LoVo (cell line): ENCODE results near the gene SERTAD1.
A peak's percentile ranks its signal among the peaks of the same experiment; 100 is the strongest.
"Not testable (repeated sequence)": the region's sequence is repeated elsewhere in the genome, so short reads cannot be mapped to it uniquely, and the experiment has no call there.

ENCODE experiments used
- DNase-seq: peaks from one replicate; pipeline ENCODE4 v3.0.0-alpha.2; 2016; ENCODE audit warnings: low spot score

The SERTAD1 gene

GRCh38 chr19:40452016-40452415, 26.2 kb upstream of the SERTAD1 start:
- DNase-seq, result no peak

- no peak for DNase-seq
These were observed 24.9 kb upstream of the SERTAD1 start for GRCh38 chr19:40450664-40451063.

GRCh38 chr19:40449506-40449905, 23.7 kb upstream of the SERTAD1 start:
- DNase-seq, result no peak

- no peak for DNase-seq
These were observed 20.5 kb upstream of the SERTAD1 start for GRCh38 chr19:40446263-40446784.

GRCh38 chr19:40445780-40446262, 20.0 kb upstream of the SERTAD1 start:
- DNase-seq, result no peak

GRCh38 chr19:40444825-40445312, 19.1 kb upstream of the SERTAD1 start:
- DNase-seq, result no peak

- DNase-seq, result peak; percentile 96
These were observed 18.4 kb upstream of the SERTAD1 start, which contains the start of gene SERTAD3 for GRCh38 chr19:40444000-40444824. TSS of gene SERTAD3 (minus strand) at chr19:40444335. CDS start at chr19:40442080, 2,255 bp downstream.

- peak; percentile 99 for DNase-seq
These were observed 17.6 kb upstream of the SERTAD1 start for GRCh38 chr19:40443131-40443999.

- no peak for DNase-seq
These were observed 16.7 kb upstream of the SERTAD1 start for GRCh38 chr19:40442328-40443130.

GRCh38 chr19:40441719-40442253, 16.0 kb upstream of the SERTAD1 start:
- DNase-seq, result no peak

- DNase-seq, result no peak
These were observed 12.5 kb upstream of the SERTAD1 start for GRCh38 chr19:40438284-40438683.

- peak; percentile 75 for DNase-seq
These were observed 7.8 kb upstream of the SERTAD1 start for GRCh38 chr19:40433391-40434216.

GRCh38 chr19:40432760-40433159, 7.0 kb upstream of the SERTAD1 start:
- DNase-seq, result not testable (repeated sequence)

- DNase-seq, result no peak
These were observed 5.9 kb upstream of the SERTAD1 start for GRCh38 chr19:40431698-40432097.

GRCh38 chr19:40430242-40430641, 4.5 kb upstream of the SERTAD1 start:
- not testable (repeated sequence) for DNase-seq

GRCh38 chr19:40428197-40428596, 2.4 kb upstream of the SERTAD1 start:
- not testable (repeated sequence) for DNase-seq

GRCh38 chr19:40424637-40425449, 949 bp downstream of the SERTAD1 start:
- no peak for DNase-seq

GRCh38 chr19:40423938-40424337, 1.9 kb downstream of the SERTAD1 start:
- no peak for DNase-seq
